ENCODE measurements around the gene MYOG.

Gene MYOG

GRCh38 chr1:203084588-203085527 lies 954 bp downstream of the MYOG start:
- no peaks in the 10 kb centered on the region for H4K20me1 ChIP-seq (ENCODE audit: insufficient read depth, low read length, poor library complexity, severe bottlenecking)
- no peak overlapping the region for H3K4me2 ChIP-seq (ENCODE audit: low read depth, low read length, poor library complexity, severe bottlenecking)
- H2AFZ ChIP-seq (ENCODE audit: low read length): no peak overlapping the region
- H3K9ac ChIP-seq (ENCODE audit: low read depth, low read length, poor library complexity, severe bottlenecking): no peak overlapping the region
- no peaks in the 10 kb centered on the region for H3K9me2 ChIP-seq (replicated peaks; ENCODE audit: low read depth, low read length)
- TF ChIP-seq EZH2phosphoT487 (IDR thresholded peaks at IDR 0.05; ENCODE audit: borderline replicate concordance) (no peak), CTCF (conservative IDR thresholded peaks at IDR 0.05; ENCODE audit: low read length) (peak; percentile 86)
- no peaks in the 10 kb centered on the region for H3K79me2 ChIP-seq (ENCODE audit: insufficient read depth, low read length)
- no peaks in the 10 kb centered on the region for H3K9me3 ChIP-seq (ENCODE audit: insufficient read depth, low read depth, low read length)
- H3K27me3 ChIP-seq (ENCODE audit: insufficient read depth, low read length, poor library complexity, severe bottlenecking): no peaks in the 10 kb centered on the region
- H3K36me3 ChIP-seq (ENCODE audit: insufficient read depth, low read length): no peaks in the 10 kb centered on the region
- H3F3A ChIP-seq (ENCODE audit: low read depth): no peaks in the 10 kb centered on the region
- no peaks in the 10 kb centered on the region for H3K4me1 ChIP-seq (ENCODE audit: insufficient read depth, low read length, poor library complexity, severe bottlenecking)
- no peak overlapping the region for H3K4me3 ChIP-seq (ENCODE audit: low read length, poor library complexity, severe bottlenecking)

- H3K27me3 ChIP-seq (ENCODE audit: insufficient read depth, low read length, poor library complexity, severe bottlenecking): no peaks in the 10 kb centered on the region
- H3K9me3 ChIP-seq (ENCODE audit: insufficient read depth, low read depth, low read length): no peaks in the 10 kb centered on the region
- no peak overlapping the region for H2AFZ ChIP-seq (ENCODE audit: low read length)
- no peaks in the 10 kb centered on the region for H3F3A ChIP-seq (ENCODE audit: low read depth)
- H3K36me3 ChIP-seq (ENCODE audit: insufficient read depth, low read length): no peaks in the 10 kb centered on the region
- H3K9me2 ChIP-seq (replicated peaks; ENCODE audit: low read depth, low read length): no peaks in the 10 kb centered on the region
- H3K4me2 ChIP-seq (ENCODE audit: low read depth, low read length, poor library complexity, severe bottlenecking): no peak overlapping the region
- H3K79me2 ChIP-seq (ENCODE audit: insufficient read depth, low read length): no peaks in the 10 kb centered on the region
- no peaks in the 10 kb centered on the region for H4K20me1 ChIP-seq (ENCODE audit: insufficient read depth, low read length, poor library complexity, severe bottlenecking)
- no peak overlapping the region for H3K9ac ChIP-seq (ENCODE audit: low read depth, low read length, poor library complexity, severe bottlenecking)
- TF ChIP-seq CTCF (conservative IDR thresholded peaks at IDR 0.05; ENCODE audit: low read length) (no peak), EZH2phosphoT487 (IDR thresholded peaks at IDR 0.05; ENCODE audit: borderline replicate concordance) (no peak)
- H3K4me3 ChIP-seq (ENCODE audit: low read length, poor library complexity, severe bottlenecking): no peak overlapping the region
- H3K4me1 ChIP-seq (ENCODE audit: insufficient read depth, low read length, poor library complexity, severe bottlenecking): no peaks in the 10 kb centered on the region
Observed at GRCh38 chr1:203083463-203083921, 2.3 kb downstream of the MYOG start.

GRCh38 chr1:203082571-203083462 lies 3.0 kb downstream of the MYOG start:
- Histone ChIP-seq H3K9ac (ENCODE audit: low read depth, low read length, poor library complexity, severe bottlenecking) (no peak overlapping the region), H4K20me1 (ENCODE audit: insufficient read depth, low read length, poor library complexity, severe bottlenecking) (no peaks in the 10 kb centered on the region), H3F3A (ENCODE audit: low read depth) (no peaks in the 10 kb centered on the region), H3K36me3 (ENCODE audit: insufficient read depth, low read length) (no peaks in the 10 kb centered on the region), H3K4me1 (ENCODE audit: insufficient read depth, low read length, poor library complexity, severe bottlenecking) (no peaks in the 10 kb centered on the region), H3K79me2 (ENCODE audit: insufficient read depth, low read length) (no peaks in the 10 kb centered on the region), H2AFZ (ENCODE audit: low read length) (no peak overlapping the region), H3K27me3 (ENCODE audit: insufficient read depth, low read length, poor library complexity, severe bottlenecking) (no peaks in the 10 kb centered on the region), H3K4me2 (ENCODE audit: low read depth, low read length, poor library complexity, severe bottlenecking) (no peak overlapping the region), H3K4me3 (ENCODE audit: low read length, poor library complexity, severe bottlenecking) (no peak overlapping the region), H3K9me3 (ENCODE audit: insufficient read depth, low read depth, low read length) (no peaks in the 10 kb centered on the region), H3K9me2 (replicated peaks; ENCODE audit: low read depth, low read length) (no peaks in the 10 kb centered on the region)
- TF ChIP-seq EZH2phosphoT487 (IDR thresholded peaks at IDR 0.05; ENCODE audit: borderline replicate concordance): no peak
- no peak for TF ChIP-seq CTCF (conservative IDR thresholded peaks at IDR 0.05; ENCODE audit: low read length)
